C4-2B (cell line): ENCODE measurements around the gene WFDC8.

ENCODE experiments used
- H3K27ac ChIP-seq: fragments of 450-650 bp; 2 replicates; pipeline ENCODE4 v1.5.1; 2017
- CTCF ChIP-seq: fragments of 450-650 bp; conservative IDR thresholded peaks from 2 replicates; pipeline ENCODE4 v1.5.1; 2017; ENCODE audit warnings: mild to moderate bottlenecking
- ZFX ChIP-seq: fragments of 450-650 bp; IDR thresholded peaks from 2 replicates; pipeline ENCODE4 v1.6.1; 2017

The WFDC8 gene

GRCh38 chr20:45527294-45527693 is 51.8 kb downstream of the WFDC8 start:
- no peak overlapping the region for H3K27ac ChIP-seq
- no peak for TF ChIP-seq ZFX
- TF ChIP-seq CTCF: no peak

- no peak overlapping the region for H3K27ac ChIP-seq
- no peak for TF ChIP-seq CTCF
- no peak for TF ChIP-seq ZFX
These were observed 55.3 kb downstream of the WFDC8 start for GRCh38 chr20:45523821-45524220.

GRCh38 chr20:45518282-45518681 is 60.8 kb downstream of the WFDC8 start:
- H3K27ac ChIP-seq: no peak overlapping the region

GRCh38 chr20:45515147-45515913 is 63.8 kb downstream of the WFDC8 start, which contains the start of gene SPINT3:
Gene SPINT3, minus strand, starts transcription at chr20:45515622. Its CDS starts 14 bp downstream, at chr20:45515608.
- H3K27ac ChIP-seq: peak within 1 kb of the TSS; percentile 30
- TF ChIP-seq CTCF (no peak), ZFX (no peak)

More at GRCh38 chr20:45518282-45518681, 60.8 kb downstream of the WFDC8 start:
- TF ChIP-seq ZFX (no peak), CTCF (no peak)

- no peak for TF ChIP-seq CTCF
- TF ChIP-seq ZFX: no peak
- H3K27ac ChIP-seq: no peak overlapping the region
These were observed 68.7 kb downstream of the WFDC8 start for GRCh38 chr20:45510242-45510862.

GRCh38 chr20:45509091-45509490 is 70.0 kb downstream of the WFDC8 start:
- no peak overlapping the region for H3K27ac ChIP-seq
- TF ChIP-seq CTCF: no peak
- no peak for TF ChIP-seq ZFX
